ENCODE measurements around the gene CP. TPM values are rescaled to one million over a fixed set of nuclear protein-coding genes. Genes with fewer than 3 reads are reported as not detected.
"Not testable (repeated sequence)": the region's sequence is repeated elsewhere in the genome, so short reads cannot be mapped to it uniquely, and the experiment has no call there.

CP gene
- total RNA-seq, 4 donors from 2014 or later = 0.97 to 17.9 (median 15.8) TPM; not detected in 1

DNA sequence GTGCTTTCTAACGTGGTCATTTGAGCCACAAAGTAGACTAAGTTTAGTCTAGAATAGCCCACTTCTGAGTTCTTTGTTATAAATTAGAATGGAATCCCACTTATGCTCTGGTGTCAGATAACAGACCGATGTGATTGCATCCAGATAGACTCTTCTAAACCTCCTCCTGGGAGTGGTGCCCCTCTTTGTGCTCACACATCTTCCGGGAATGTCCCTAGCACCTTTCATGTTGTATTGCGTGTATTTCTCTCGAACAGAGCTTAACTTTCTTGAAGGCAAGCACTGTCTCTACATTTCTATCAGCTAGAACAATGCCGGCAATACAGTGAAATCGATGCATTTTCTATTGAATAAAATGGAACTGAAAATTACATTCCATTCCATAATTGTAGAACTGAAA is 23.0 kb downstream of the CP start:
- Histone ChIP-seq H3K9me3 (no peaks in the 10 kb centered on the region), H3K27ac (no peak overlapping the region), H3K4me3 (no peak overlapping the region), H3K4me1 (no peaks in the 10 kb centered on the region), H3K27me3 (no peaks in the 10 kb centered on the region), H3K36me3 (no peaks in the 10 kb centered on the region)
- intact Hi-C loops (cut with DNase I) = no loop called here
- WGBS, 2 donors = 66 to 70% methylated on average over 7 of the region's 7 CpGs
- DNase-seq = no peak
- TF ChIP-seq POLR2A (IDR thresholded peaks at IDR 0.05) = no peak
- TF ChIP-seq, protein P1, sequence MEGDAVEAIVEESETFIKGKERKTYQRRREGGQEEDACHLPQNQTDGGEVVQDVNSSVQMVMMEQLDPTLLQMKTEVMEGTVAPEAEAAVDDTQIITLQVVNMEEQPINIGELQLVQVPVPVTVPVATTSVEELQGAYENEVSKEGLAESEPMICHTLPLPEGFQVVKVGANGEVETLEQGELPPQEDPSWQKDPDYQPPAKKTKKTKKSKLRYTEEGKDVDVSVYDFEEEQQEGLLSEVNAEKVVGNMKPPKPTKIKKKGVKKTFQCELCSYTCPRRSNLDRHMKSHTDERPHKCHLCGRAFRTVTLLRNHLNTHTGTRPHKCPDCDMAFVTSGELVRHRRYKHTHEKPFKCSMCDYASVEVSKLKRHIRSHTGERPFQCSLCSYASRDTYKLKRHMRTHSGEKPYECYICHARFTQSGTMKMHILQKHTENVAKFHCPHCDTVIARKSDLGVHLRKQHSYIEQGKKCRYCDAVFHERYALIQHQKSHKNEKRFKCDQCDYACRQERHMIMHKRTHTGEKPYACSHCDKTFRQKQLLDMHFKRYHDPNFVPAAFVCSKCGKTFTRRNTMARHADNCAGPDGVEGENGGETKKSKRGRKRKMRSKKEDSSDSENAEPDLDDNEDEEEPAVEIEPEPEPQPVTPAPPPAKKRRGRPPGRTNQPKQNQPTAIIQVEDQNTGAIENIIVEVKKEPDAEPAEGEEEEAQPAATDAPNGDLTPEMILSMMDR (IDR thresholded peaks at IDR 0.05) = no peak

- intact Hi-C loops (cut with DNase I) = no loop called here
- H3K36me3 ChIP-seq = no peaks in the 10 kb centered on the region
- WGBS, 2 donors = 73 to 84% methylated on average over 5 of the region's 5 CpGs
- no peaks in the 10 kb centered on the region for H3K4me1 ChIP-seq
- no peak for DNase-seq
- H3K27ac ChIP-seq = no peak overlapping the region
- TF ChIP-seq, protein P1 (IDR thresholded peaks at IDR 0.05) = no peak
- no peak for TF ChIP-seq POLR2A (IDR thresholded peaks at IDR 0.05)
- no peaks in the 10 kb centered on the region for H3K9me3 ChIP-seq
- peak overlapping the region in 1 of 4 donors; percentile 18 for H3K4me3 ChIP-seq
- no peaks in the 10 kb centered on the region for H3K27me3 ChIP-seq
Measured at GRCh38 chr3:149197669-149198068, 24.0 kb downstream of the CP start.

DNA sequence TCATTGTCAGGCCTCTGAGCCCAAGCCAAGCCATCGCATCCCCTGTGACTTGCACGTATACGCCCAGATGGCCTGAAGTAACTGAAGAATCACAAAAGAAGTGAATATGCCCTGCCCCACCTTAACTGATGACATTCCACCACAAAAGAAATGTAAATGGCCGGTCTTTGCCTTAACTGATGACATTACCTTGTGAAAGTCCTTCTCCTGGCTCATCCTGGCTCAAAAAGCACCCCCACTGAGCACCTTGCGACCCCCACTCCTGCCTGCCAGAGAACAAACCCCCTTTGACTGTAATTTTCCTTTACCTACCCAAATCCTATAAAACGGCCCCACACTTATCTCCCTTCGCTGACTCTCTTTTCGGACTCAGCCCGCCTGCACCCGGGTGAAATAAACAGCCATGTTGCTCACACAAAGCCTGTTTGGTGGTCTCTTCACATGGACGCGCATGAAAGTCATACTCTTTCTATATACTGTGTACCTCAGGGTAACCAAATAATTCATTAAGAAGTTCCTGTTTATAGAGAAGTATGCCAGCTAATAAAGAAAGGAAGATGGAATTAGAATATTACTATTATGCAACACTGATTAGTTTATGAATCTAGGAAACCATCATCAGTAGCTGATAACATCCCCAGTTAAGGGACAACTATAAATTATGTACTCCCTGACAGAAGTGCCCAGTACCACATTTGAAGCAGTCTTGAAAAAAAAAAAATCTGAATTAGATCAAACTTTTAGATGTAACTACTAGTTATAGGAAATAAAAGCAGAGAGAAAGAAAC is 24.6 kb downstream of the CP start:
- H3K27ac ChIP-seq; intact Hi-C loops (cut with DNase I); DNase-seq; H3K4me1 ChIP-seq; H3K27me3 ChIP-seq; H3K9me3 ChIP-seq; H3K4me3 ChIP-seq; H3K36me3 ChIP-seq: not testable (repeated sequence)
- 80 to 84% methylated on average over 10 to 12 of the region's 12 CpGs for WGBS, 2 donors

GRCh38 chr3:149195221-149195620 is 26.4 kb downstream of the CP start:
- intact Hi-C loops (cut with DNase I) = no loop called here
- 38 to 54% methylated on average over 1 of the region's 1 CpG for WGBS, 2 donors
- H3K4me3 ChIP-seq = no peak overlapping the region
- no peak for DNase-seq
- no peaks in the 10 kb centered on the region for H3K4me1 ChIP-seq
- H3K27me3 ChIP-seq = no peaks in the 10 kb centered on the region
- H3K36me3 ChIP-seq = no peaks in the 10 kb centered on the region
- H3K27ac ChIP-seq = no peak overlapping the region
- H3K9me3 ChIP-seq = no peaks in the 10 kb centered on the region
- TF ChIP-seq, protein P1 (IDR thresholded peaks at IDR 0.05) = no peak

DNA sequence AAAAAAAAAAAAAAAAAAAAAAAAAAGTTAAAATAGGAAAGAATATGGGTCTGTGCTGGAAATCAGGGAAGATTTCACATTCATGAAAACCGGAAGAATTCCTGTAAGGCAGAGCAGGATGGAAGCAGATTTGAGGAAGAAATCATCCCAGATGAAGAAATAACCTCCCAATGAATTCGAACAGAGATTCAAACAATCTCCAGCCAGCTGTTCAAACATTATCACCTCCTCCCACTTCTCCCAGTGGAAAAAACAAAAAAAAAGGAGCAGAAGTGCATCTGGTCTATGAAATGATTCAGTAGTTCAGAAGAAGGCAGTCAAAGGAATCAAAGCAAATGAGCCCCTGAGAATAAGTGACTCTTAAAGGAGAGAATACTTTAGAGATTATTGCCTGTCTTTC is 33.1 kb downstream of the CP start:
- DNase-seq = no peak
- intact Hi-C loops (cut with DNase I) = no loop called here
- no peak for TF ChIP-seq POLR2A (IDR thresholded peaks at IDR 0.05)
- TF ChIP-seq, protein P1 (IDR thresholded peaks at IDR 0.05) = no peak
- WGBS, 2 donors = 67 to 77% methylated on average over 1 to 2 of the region's 2 CpGs
- no peaks in the 10 kb centered on the region for H3K9me3 ChIP-seq
- H3K36me3 ChIP-seq = no peaks in the 10 kb centered on the region
- H3K4me3 ChIP-seq = no peak overlapping the region
- H3K27ac ChIP-seq = no peak overlapping the region
- no peaks in the 10 kb centered on the region for H3K4me1 ChIP-seq
- H3K27me3 ChIP-seq = no peaks in the 10 kb centered on the region

DNA sequence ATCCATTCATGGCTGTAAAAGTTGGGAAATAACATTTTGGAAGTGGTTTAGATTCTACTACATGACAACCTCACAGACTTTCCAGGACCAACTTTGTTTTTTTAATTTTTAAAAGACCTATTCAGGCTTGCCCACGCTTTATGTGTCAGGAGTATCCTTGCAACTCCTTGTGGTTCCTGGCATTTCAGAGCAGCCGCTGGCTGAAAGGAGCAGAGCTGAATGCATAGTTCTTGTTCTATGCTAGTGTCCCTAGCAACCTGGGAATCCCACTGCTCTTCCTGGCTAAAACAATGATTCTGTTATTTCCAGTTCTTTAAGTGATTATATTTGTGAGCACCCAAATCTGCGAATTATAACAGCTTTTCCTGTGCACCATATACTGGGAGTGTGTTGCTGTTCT is 34.9 kb downstream of the CP start:
- 92 to 96% methylated on average over 3 of the region's 3 CpGs for WGBS, 2 donors
- no peak for DNase-seq
- Histone ChIP-seq H3K27ac (no peak overlapping the region), H3K36me3 (no peaks in the 10 kb centered on the region), H3K4me3 (no peak overlapping the region), H3K9me3 (no peaks in the 10 kb centered on the region), H3K27me3 (no peaks in the 10 kb centered on the region), H3K4me1 (no peaks in the 10 kb centered on the region)
- intact Hi-C loops (cut with DNase I) = no loop called here
- no peak for TF ChIP-seq POLR2A (IDR thresholded peaks at IDR 0.05)
- TF ChIP-seq, protein P1 (IDR thresholded peaks at IDR 0.05) = no peak
